ENCODE results near the gene ALG8.
"Not testable (repeated sequence)": the region's sequence is repeated elsewhere in the genome, so short reads cannot be mapped to it uniquely, and the experiment has no call there.

Gene ALG8

GRCh38 chr11:78071717-78072116, 67.7 kb downstream of the ALG8 start:
- no peak for DNase-seq (ENCODE audit: low spot score)

- no peak for DNase-seq (ENCODE audit: low spot score)
Observed at GRCh38 chr11:78070621-78071020, 68.8 kb downstream of the ALG8 start.

- no peak for DNase-seq (ENCODE audit: low spot score)
Observed at GRCh38 chr11:78069465-78069864, 70.0 kb downstream of the ALG8 start.

- DNase-seq (ENCODE audit: low spot score): no peak
Observed at GRCh38 chr11:78067704-78068103, 71.7 kb downstream of the ALG8 start.

GRCh38 chr11:78066471-78066870, 73.0 kb downstream of the ALG8 start:
- no peak for DNase-seq (ENCODE audit: low spot score)

- no peak for DNase-seq (ENCODE audit: low spot score)
Observed at GRCh38 chr11:78065203-78065602, 74.2 kb downstream of the ALG8 start.

GRCh38 chr11:78063440-78064181, 75.8 kb downstream of the ALG8 start, which contains the start of gene THRSP:
TSS of gene THRSP (plus strand) at chr11:78063861. CDS start at chr11:78063882, 21 bp downstream.
- no peak for DNase-seq (ENCODE audit: low spot score)

GRCh38 chr11:78062671-78063070, 76.8 kb downstream of the ALG8 start:
- no peak for DNase-seq (ENCODE audit: low spot score)

GRCh38 chr11:78061921-78062311, 77.5 kb downstream of the ALG8 start:
- DNase-seq (ENCODE audit: low spot score): no peak

GRCh38 chr11:78061088-78061920, 78.1 kb downstream of the ALG8 start:
- no peak for DNase-seq (ENCODE audit: low spot score)

- DNase-seq (ENCODE audit: low spot score): no peak
Observed at GRCh38 chr11:78060533-78060932, 78.9 kb downstream of the ALG8 start.

GRCh38 chr11:78059749-78060328, 79.6 kb downstream of the ALG8 start:
- not testable (repeated sequence) for DNase-seq (ENCODE audit: low spot score)

- no peak for DNase-seq (ENCODE audit: low spot score)
Observed at GRCh38 chr11:78057462-78058055, 81.9 kb downstream of the ALG8 start.

- DNase-seq (ENCODE audit: low spot score): no peak
Observed at GRCh38 chr11:78056093-78056492, 83.3 kb downstream of the ALG8 start.

- no peak for DNase-seq (ENCODE audit: low spot score)
Observed at GRCh38 chr11:78054971-78055370, 84.5 kb downstream of the ALG8 start.

- no peak for DNase-seq (ENCODE audit: low spot score)
Observed at GRCh38 chr11:78050964-78051831, 88.2 kb downstream of the ALG8 start.
